ENCODE results near the gene BHLHA9. TPM values are rescaled to one million over a fixed set of nuclear protein-coding genes. Genes with fewer than 3 reads are reported as not detected.

Gene BHLHA9
- total and polyA plus RNA-seq, 2 of the 8 experiments (the other 6 are each of a cell fraction or from before 2014, with no cell fraction given), result 0.29 to 0.34 TPM

- Histone ChIP-seq H3K4me2 (ENCODE audit: insufficient read depth in 1 of 2, low read depth in 2 of 2, low read length in 2 of 2) (no peak overlapping the region), H2BK12ac (ENCODE audit: low read depth, low read length) (no peak overlapping the region), H4K5ac (ENCODE audit: insufficient read length, low read depth, low read length) (no peak overlapping the region), H3K14ac (ENCODE audit: insufficient read length) (no peak overlapping the region), H2BK120ac (replicated peaks; ENCODE audit: low read depth, low read length) (no peak overlapping the region), H4K20me1 (replicated peaks in 1 of 2; ENCODE audit: control insufficient read depth in 1 of 2, insufficient read depth in 2 of 2, low read length in 2 of 2) (peaks cover 0 to 1% of the 10 kb centered on the region in 2 experiments), H4K91ac (replicated peaks; ENCODE audit: insufficient read length, low read length) (no peak overlapping the region), H2BK15ac (ENCODE audit: low read length) (no peak overlapping the region), H3K79me1 (ENCODE audit: low read depth, low read length) (no peaks in the 10 kb centered on the region), H3K23ac (ENCODE audit: insufficient read length) (no peak overlapping the region), H3K23me2 (ENCODE audit: low read depth, low read length) (no peaks in the 10 kb centered on the region), H2BK5ac (ENCODE audit: low read depth, low read length) (no peak overlapping the region), H3K27me3 (replicated peaks in 1 of 4; ENCODE audit: control insufficient read depth in 3 of 4, extremely low read depth in 1 of 4, insufficient read depth in 3 of 4, low read length in 3 of 4) (peaks cover 0 to 2% (median 0%) of the 10 kb centered on the region in 4 experiments; a peak in 2 of 7 replicates), H3K56ac (replicated peaks; ENCODE audit: insufficient read length, low read depth, low read length) (no peak overlapping the region), H4K8ac (ENCODE audit: extremely low read depth, insufficient read depth, low read length) (no peak overlapping the region), H2AK5ac (ENCODE audit: low read depth, low read length) (no peak overlapping the region), H2AFZ (ENCODE audit: low read length) (no peak overlapping the region), H3K4ac (replicated peaks; ENCODE audit: insufficient read length, low read depth, low read length) (no peak overlapping the region), H2BK20ac (ENCODE audit: low read length) (no peak overlapping the region), H3K36me3 (ENCODE audit: control insufficient read depth in 2 of 4, insufficient read depth in 4 of 4, low read length in 3 of 4) (no peaks in the 10 kb centered on the region), H3K4me1 (replicated peaks in 1 of 4; ENCODE audit: control insufficient read depth in 3 of 4, insufficient read depth in 4 of 4, low read length in 3 of 4) (no peaks in the 10 kb centered on the region; a peak in 1 of 7 replicates), H3K4me3 (ENCODE audit: extremely low read depth in 1 of 4, insufficient read depth in 2 of 4, low read depth in 3 of 4, low read length in 4 of 4) (no peak overlapping the region), H3K9ac (replicated peaks in 1 of 4; ENCODE audit: extremely low read depth in 1 of 4, low read depth in 3 of 4, low read length in 3 of 4) (no peak overlapping the region), H3K27ac (ENCODE audit: low read depth, low read length) (no peak overlapping the region), H3K79me2 (ENCODE audit: control insufficient read depth in 1 of 2, insufficient read depth in 2 of 2, low read length in 2 of 2) (no peaks in the 10 kb centered on the region), H3K18ac (ENCODE audit: extremely low read depth, low read length) (no peak overlapping the region), H3K9me3 (ENCODE audit: insufficient read depth in 2 of 2, low read depth in 1 of 2, low read length in 1 of 2) (no peaks in the 10 kb centered on the region)
- POLR2A ChIA-PET (ENCODE audit: partially characterized antibody), result no interaction called here
- FAIRE-seq (no peak), DNase-seq (ENCODE audit: low read depth in 1 of 2, low spot score in 2 of 2) (no peak)
- 79% methylated on average over 6 of the region's 6 CpGs; no CpG with 5 or more reads in 1 of the 2 experiments for WGBS, 2 experiments (ENCODE audit: extremely low coverage in 1 of 2, insufficient coverage in 1 of 2, insufficient read length in 1 of 2, insufficient replicate concordance in 2 of 2, low coverage in 1 of 2, low lambda C conversion rate in 2 of 2, missing lambda C conversion rate in 1 of 2)
- CTCF ChIA-PET (ENCODE audit: partially characterized antibody), result interaction anchor here (0.6 kb wide), 1 partner anchor 20 kb away, joined by 3 read pairs; no protein-coding TSS in a partner anchor
- no peak for TF ChIP-seq RAD21 (IDR thresholded peaks at IDR 0.05 in 1 of 2, conservative IDR thresholded peaks at IDR 0.05 in 1 of 2; ENCODE audit: low read depth in 2 of 2, low read length in 2 of 2)
- TF ChIP-seq ATF3 (IDR thresholded peaks at IDR 0.05; ENCODE audit: insufficient read depth, low read depth, low read length), result no peak
- no peak for TF ChIP-seq E2F6 (IDR thresholded peaks at IDR 0.05)
- no peak for TF ChIP-seq RXRA (IDR thresholded peaks at IDR 0.05; ENCODE audit: insufficient read depth, low read depth, low read length)
- TF ChIP-seq GABPA (IDR thresholded peaks at IDR 0.05; ENCODE audit: borderline replicate concordance, insufficient read depth, low read length), result no peak
- TF ChIP-seq CHD2 (IDR thresholded peaks at IDR 0.05; ENCODE audit: low read length), result no peak
- no peak for TF ChIP-seq CTBP2 (IDR thresholded peaks at IDR 0.05; ENCODE audit: borderline replicate concordance, insufficient read depth, insufficient read length, low read length)
- TF ChIP-seq TAF1 (IDR thresholded peaks at IDR 0.05; ENCODE audit: low read depth, low read length), result no peak
- TF ChIP-seq NANOG (IDR thresholded peaks at IDR 0.05; ENCODE audit: insufficient read depth, low read depth, low read length, poor library complexity, severe bottlenecking), result no peak
- no peak for TF ChIP-seq SIN3A (conservative IDR thresholded peaks at IDR 0.05 in 1 of 2, IDR thresholded peaks at IDR 0.05 in 1 of 2; ENCODE audit: low read depth in 1 of 2, low read length in 2 of 2)
- no peak for TF ChIP-seq KDM4A (IDR thresholded peaks at IDR 0.05; ENCODE audit: low read depth, low read length, severe bottlenecking)
- no peak for TF ChIP-seq SP4 (IDR thresholded peaks at IDR 0.05; ENCODE audit: low read length)
These were observed 32.8 kb upstream of the BHLHA9 start for GRCh38 chr17:1237471-1237870.
